KOPT-K1 (cell line): ENCODE data around the gene LZTR1.

Experiments used
- H3K27ac ChIP-seq: fragments of 200-600 bp; sonication (generic); 2 replicates; pipeline ENCODE4 v1.5.1; 2016; ENCODE audit warnings: antibody characterized with exemption, mild to moderate bottlenecking, low read depth, low read length; ENCODE audit not compliant: poor library complexity, severe bottlenecking
- H3K36me3 ChIP-seq: fragments of 200-600 bp; sonication (generic); 2 replicates; pipeline ENCODE4 v1.5.1; 2017; ENCODE audit warnings: antibody characterized with exemption, mild to moderate bottlenecking, low read length, moderate library complexity; ENCODE audit not compliant: insufficient read depth
- H3K9me3 ChIP-seq: fragments of 200-600 bp; sonication (generic); 2 replicates; pipeline ENCODE4 v1.5.1; 2017; ENCODE audit warnings: antibody characterized with exemption, low read length, mild to moderate bottlenecking; ENCODE audit not compliant: insufficient read depth, poor library complexity, severe bottlenecking

Gene LZTR1

GRCh38 chr22:20980938-20981722 is 967 bp upstream of the LZTR1 start:
- Histone ChIP-seq H3K36me3 (peaks cover 8% of the 10 kb centered on the region; the same call in 1 of the 2 replicates), H3K27ac (peak overlapping the region; percentile 87), H3K9me3 (peaks cover 11% of the 10 kb centered on the region)

- peaks cover 11% of the 10 kb centered on the region for H3K9me3 ChIP-seq
- peak overlapping the region; percentile 87 for H3K27ac ChIP-seq
Observed at GRCh38 chr22:20982563-20982882, 426 bp downstream of the LZTR1 start.

DNA sequence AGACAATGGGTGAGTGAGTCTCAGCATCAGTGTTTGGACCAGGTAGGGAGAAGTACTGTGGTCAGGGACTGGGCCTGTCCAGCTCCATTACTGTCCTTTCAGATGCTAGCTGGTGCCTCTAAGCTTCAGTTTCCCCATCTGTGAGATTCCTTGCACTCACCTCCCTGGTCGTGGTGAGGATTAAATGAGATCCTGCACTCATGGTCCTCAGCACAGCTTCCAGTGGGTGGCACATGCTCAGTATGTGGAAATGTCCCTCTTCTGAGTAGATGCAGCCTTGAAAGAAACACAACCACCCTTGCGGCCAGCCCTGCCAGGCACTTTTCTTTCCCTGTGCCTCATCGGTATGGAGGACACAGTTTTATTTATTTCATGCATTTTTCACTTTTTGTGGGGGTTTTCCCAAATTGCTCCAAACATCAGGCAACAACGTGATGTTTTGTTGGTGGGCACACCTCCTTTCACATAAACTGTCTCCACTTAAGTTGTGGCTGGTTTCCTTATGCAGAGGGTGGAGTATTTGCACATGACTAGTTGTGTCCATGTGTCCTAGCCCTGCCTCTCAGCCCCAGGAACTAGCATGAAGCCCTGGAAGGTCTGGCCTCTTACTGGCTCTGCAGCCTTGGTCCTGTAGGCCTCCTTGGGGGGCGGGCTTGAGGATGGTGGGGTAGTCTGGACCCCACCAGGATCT is 1.1 kb downstream of the LZTR1 start:
- H3K9me3 ChIP-seq: peaks cover 10% of the 10 kb centered on the region
- H3K36me3 ChIP-seq: peaks cover 27% of the 10 kb centered on the region; the same call in 1 of the 2 replicates
- peak overlapping the region; percentile 87 for H3K27ac ChIP-seq

More at GRCh38 chr22:20982563-20982882, 426 bp downstream of the LZTR1 start:
- peaks cover 20% of the 10 kb centered on the region; the same call in 1 of the 2 replicates for H3K36me3 ChIP-seq

DNA sequence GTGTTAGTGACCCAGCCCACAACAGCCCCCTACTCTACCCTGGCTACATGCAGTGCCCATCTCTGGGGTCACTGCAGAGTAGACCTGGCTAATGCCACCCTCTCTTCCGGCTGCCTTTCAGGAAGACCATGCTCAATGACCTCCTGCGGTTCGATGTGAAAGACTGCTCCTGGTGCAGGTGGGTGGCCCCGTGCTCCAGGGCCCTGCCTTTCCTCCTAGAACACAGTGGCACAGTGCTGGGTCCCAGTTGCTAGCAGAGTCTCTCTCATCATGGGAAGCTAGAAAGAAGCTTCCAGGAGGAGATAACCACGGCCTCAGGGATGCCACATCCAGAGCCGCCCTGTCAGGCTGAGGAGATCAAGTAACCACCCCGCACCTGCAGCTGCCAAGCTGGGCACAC is 3.6 kb downstream of the LZTR1 start:
- H3K27ac ChIP-seq: no peak overlapping the region
- H3K9me3 ChIP-seq: no peaks in the 10 kb centered on the region
- peaks cover 40% of the 10 kb centered on the region; the same call in 1 of the 2 replicates for H3K36me3 ChIP-seq

GRCh38 chr22:20986365-20986764 is 4.3 kb downstream of the LZTR1 start:
- H3K27ac ChIP-seq: no peak overlapping the region
- no peaks in the 10 kb centered on the region for H3K9me3 ChIP-seq
- peaks cover 46% of the 10 kb centered on the region; the same call in 1 of the 2 replicates for H3K36me3 ChIP-seq

- Histone ChIP-seq H3K36me3 (peaks cover 56% of the 10 kb centered on the region; the same call in 1 of the 2 replicates), H3K9me3 (no peaks in the 10 kb centered on the region), H3K27ac (no peak overlapping the region)
Observed at GRCh38 chr22:20987375-20987774, 5.3 kb downstream of the LZTR1 start.

DNA sequence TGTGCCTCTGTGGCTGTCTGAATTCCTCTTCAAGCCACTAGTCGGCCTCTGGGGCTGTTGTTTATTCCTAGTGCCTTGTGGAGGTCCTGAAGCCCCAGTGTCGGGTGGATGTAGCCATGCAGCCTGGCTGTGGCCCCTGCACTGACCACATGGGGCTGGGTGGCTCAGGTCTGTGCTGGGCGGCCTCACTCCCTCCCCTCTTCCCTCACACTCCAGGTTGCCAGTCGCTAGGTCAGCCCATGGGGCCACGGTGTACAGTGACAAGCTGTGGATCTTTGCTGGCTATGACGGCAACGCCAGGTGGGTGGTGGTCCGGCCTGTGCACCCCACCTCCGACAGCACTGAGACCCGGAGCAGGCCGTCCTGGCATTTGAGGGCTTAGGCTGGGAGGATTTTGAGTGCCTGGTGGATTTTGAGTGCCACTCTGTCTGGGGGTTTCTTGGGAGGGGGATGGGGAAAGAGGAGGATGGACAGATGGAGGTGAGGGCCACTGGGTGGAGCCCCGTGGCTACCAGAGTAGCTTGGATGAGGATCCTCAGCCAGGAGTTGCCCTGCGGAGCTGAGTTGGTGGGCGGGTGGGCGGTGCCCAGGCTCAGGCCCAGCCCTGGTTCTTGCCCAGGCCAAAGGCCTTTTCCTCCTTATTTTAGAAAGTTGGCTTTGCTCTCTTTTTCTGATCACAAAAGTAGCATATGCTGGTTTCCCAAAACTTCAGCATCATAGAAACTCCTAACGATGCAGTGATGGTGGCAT is 6.7 kb downstream of the LZTR1 start:
- H3K36me3 ChIP-seq: peaks cover 67% of the 10 kb centered on the region; the same call in 1 of the 2 replicates
- H3K9me3 ChIP-seq: no peaks in the 10 kb centered on the region
- H3K27ac ChIP-seq: no peak overlapping the region

GRCh38 chr22:20989323-20990138 is 7.4 kb downstream of the LZTR1 start:
- Histone ChIP-seq H3K36me3 (peaks cover 67% of the 10 kb centered on the region; the same call in 1 of the 2 replicates), H3K9me3 (no peaks in the 10 kb centered on the region), H3K27ac (no peak overlapping the region)

DNA sequence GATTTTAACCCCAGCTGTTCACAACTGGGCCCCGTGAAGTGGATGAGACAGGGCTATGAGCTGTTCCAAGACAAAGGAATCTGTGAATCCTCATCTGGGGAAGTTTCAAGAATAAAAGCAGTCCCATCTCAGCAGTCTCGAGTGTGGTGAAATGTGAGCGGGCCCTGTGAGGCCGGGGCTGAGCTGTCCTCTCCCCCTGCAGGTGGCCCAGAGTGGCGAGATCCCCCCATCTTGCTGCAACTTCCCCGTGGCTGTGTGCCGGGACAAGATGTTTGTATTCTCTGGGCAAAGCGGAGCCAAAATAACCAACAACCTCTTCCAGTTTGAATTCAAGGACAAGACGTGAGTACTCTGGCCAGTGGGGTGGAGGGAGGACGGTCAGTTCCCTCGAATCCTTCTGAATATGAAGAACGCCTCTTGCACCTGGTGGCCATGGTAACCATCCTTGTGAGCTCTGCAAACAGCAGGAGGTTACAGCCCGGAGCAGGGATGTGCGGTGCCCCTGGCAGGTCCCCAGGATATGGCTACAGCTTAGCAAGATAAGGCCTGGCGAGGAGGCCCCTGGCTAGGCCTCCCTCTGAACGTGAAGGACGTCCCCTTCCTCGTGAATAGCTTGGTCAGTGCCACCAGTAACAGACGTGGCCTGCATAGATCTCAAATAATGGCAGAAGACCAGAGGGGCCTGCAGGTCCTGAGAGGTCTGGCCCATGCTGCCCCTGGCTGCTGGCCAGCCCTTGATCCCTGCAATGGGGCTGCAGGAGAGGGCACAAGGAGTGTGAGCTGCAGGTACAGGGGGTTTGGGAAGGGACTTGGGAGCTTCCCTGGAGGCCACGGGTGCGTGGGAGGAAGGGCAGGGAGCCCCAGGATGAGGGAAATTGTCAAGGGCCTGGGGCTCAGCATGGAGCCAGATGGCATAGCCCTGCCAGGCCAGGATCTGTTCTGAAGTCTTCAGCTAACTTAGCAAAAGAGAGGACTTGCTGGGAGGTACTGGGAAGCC is 8.4 kb downstream of the LZTR1 start:
- Histone ChIP-seq H3K9me3 (no peaks in the 10 kb centered on the region), H3K36me3 (peaks cover 65% of the 10 kb centered on the region; the same call in 1 of the 2 replicates), H3K27ac (no peak overlapping the region)

- Histone ChIP-seq H3K9me3 (no peaks in the 10 kb centered on the region), H3K36me3 (peaks cover 67% of the 10 kb centered on the region; the same call in 1 of the 2 replicates), H3K27ac (no peak overlapping the region)
Observed at GRCh38 chr22:20991252-20992055, 9.4 kb downstream of the LZTR1 start.

- no peaks in the 10 kb centered on the region for H3K9me3 ChIP-seq
- H3K36me3 ChIP-seq: peaks cover 67% of the 10 kb centered on the region; the same call in 1 of the 2 replicates
- no peak overlapping the region for H3K27ac ChIP-seq
Observed at GRCh38 chr22:20992056-20992442, 10.0 kb downstream of the LZTR1 start.

DNA sequence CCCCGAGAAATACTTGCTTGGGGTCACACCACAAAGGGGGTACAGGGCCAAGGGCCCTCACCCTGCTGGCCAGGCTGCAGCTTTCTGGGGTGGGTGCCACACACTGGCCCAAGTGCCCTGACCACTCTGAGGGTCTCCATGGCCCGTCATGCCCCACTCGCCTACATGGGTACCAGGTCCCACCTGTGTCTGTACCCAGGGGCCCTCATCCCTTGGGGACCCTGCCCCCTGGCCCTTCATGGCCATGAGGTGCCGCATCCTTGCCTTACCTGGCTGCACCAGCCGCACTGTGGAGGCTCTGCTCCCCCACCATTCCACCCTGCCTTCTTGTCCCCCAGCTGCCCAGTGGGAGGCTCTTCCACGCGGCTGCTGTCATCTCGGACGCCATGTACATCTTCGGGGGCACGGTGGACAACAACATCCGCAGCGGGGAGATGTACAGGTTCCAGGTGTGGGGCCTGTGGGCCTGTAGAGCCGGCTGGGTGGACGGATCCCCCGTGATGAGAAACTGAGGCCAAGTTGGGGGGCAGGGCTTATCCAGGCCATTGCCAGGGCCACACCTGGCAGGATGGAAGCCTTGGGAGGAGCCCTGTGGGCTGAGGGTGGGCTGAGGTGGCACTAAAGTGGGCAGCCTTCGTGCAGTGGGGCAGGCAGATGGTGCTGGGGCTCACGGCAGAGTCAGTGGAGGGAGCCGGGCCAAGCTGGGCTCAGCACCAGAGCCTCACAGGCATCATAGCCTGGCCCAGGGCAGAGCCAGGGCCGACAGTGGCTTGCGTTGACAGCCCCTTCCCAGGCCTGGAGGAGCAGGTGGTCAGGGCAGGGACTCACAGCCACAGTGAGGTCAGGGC is 10.6 kb downstream of the LZTR1 start:
- Histone ChIP-seq H3K27ac (no peak overlapping the region), H3K36me3 (peaks cover 67% of the 10 kb centered on the region; the same call in 1 of the 2 replicates), H3K9me3 (no peaks in the 10 kb centered on the region)
